Esophagus squamous epithelium (tissue), 4 donors: ENCODE results near the gene NUP210.

ENCODE experiments used
- POLR2A ChIP-seq, 4 donors: fragments of 450-650 bp; IDR thresholded peaks; one replicate each; pipeline ENCODE4 v1.6.1; 2017; ENCODE audit warnings: antibody characterized with exemption in 4 of 4, mild to moderate bottlenecking in 4 of 4, moderate library complexity in 3 of 4
- TF ChIP-seq, protein P1 (sequence below), 6 experiments: fragments of 450-650 bp in 4 of 6; fragments of 200-600 bp in 2 of 6; sonication (generic) in 2 of 6; IDR thresholded peaks; one replicate each; pipeline ENCODE4 v1.5.1; 2016 to 2019; ENCODE audit warnings: antibody characterized with exemption in 6 of 6, mild to moderate bottlenecking in 4 of 6, moderate library complexity in 4 of 6

DNA sequence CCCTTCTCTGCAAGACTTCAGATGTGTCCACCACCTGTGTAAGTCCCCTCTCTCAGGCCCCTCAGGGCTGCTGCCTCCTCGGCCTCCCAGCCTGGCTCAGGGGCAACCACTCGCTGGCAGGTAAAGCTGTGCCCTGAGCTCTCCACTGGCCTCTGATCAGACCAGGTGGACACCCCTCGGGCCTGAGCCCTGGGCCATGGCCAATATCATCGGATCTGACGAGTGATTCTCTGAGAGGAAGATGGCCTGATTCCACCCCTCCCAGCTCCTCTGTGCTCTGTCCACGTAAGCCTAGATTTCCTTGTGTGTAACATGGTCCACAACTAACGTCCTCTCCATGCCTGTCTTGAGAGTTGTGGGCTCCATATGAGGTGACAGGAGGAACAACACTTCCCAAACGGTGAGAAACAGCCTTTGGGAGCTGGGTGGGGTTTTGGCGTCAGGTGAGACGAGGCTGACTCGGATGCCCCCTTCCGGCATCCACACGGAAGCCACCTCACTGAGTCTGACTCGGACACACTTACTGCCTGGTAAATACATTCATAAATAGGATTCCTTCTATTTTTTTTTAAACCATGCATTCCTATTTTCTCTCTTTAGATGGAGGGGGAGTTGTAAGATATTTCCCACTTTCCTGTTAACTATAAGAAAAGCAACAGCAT is 86.8 kb downstream of the NUP210 start:
- TF ChIP-seq, protein P1, sequence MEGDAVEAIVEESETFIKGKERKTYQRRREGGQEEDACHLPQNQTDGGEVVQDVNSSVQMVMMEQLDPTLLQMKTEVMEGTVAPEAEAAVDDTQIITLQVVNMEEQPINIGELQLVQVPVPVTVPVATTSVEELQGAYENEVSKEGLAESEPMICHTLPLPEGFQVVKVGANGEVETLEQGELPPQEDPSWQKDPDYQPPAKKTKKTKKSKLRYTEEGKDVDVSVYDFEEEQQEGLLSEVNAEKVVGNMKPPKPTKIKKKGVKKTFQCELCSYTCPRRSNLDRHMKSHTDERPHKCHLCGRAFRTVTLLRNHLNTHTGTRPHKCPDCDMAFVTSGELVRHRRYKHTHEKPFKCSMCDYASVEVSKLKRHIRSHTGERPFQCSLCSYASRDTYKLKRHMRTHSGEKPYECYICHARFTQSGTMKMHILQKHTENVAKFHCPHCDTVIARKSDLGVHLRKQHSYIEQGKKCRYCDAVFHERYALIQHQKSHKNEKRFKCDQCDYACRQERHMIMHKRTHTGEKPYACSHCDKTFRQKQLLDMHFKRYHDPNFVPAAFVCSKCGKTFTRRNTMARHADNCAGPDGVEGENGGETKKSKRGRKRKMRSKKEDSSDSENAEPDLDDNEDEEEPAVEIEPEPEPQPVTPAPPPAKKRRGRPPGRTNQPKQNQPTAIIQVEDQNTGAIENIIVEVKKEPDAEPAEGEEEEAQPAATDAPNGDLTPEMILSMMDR (IDR thresholded peaks at IDR 0.05) = no peak
- no peak for TF ChIP-seq POLR2A (IDR thresholded peaks at IDR 0.05)
